HepG2 (cell line): Measurements from ENCODE around the gene CYBRD1. TPM values are rescaled to one million over a fixed set of nuclear protein-coding genes. Genes with fewer than 3 reads are reported as not detected.

Source experiments
- ATAC-seq: fragments of 200-7000 bp; cut with Tn5 transposase; 3 replicates; pipeline ENCODE4 v1.9.1; 2020; ENCODE audit warnings: mild to moderate bottlenecking, moderate library complexity
- BruUV-seq: library from RNA; stranded (reverse); fragments of 400-500 nt; replicated peaks from 2 replicates; lab custom pipeline; 2021; lab: Mats Ljungman, UMichigan
- CTCF ChIA-PET: fragments of 300-600 bp; formaldehyde crosslinking; extraction: SDS; loops from one replicate; lab custom pipeline; 2021; ENCODE audit warnings: low total read pairs, inconsistent platforms, low intra/inter-chr PET ratio; lab: Yijun Ruan, JAX
- POLR2A ChIA-PET: fragments of 350-600 bp; sonication (Branson Sonifier 250); formaldehyde crosslinking; loops from one replicate; lab custom pipeline; 2020; ENCODE audit warnings: antibody characterized with exemption, inconsistent platforms; lab: Yijun Ruan, JAX
- DNase-seq: peaks from one replicate; pipeline ENCODE4 v3.0.0-alpha.2; 2015; ENCODE audit warnings: low spot score
- FAIRE-seq: peaks from 3 replicates; lab custom pipeline; 2011; peaks lifted over from hg19 to GRCh38; lab: Jason Lieb, UNC
- H2AFZ ChIP-seq: one replicate; pipeline ENCODE4 v1.6.1; 2011; ENCODE audit warnings: low read length, inconsistent platforms
- H3K27ac ChIP-seq: fragments of 300-600 bp; 3 replicates; pipeline ENCODE4 v1.8.0; 2011; ENCODE audit warnings: mixed run types, mild to moderate bottlenecking, mixed read lengths, low read length, inconsistent platforms; ENCODE audit not compliant: insufficient read depth; ENCODE audit errors: extremely low read length
- H3K27me3 ChIP-seq, 2 experiments: fragments of 200-600 bp in 1 of 2; 2 replicates in 1 of 2; 3 replicates in 1 of 2; pipeline versions ENCODE4 v1.6.0 to v1.8.0; 2011; ENCODE audit warnings: low read length in 2 of 2, mild to moderate bottlenecking in 2 of 2, moderate library complexity in 2 of 2, inconsistent platforms in 1 of 2; ENCODE audit not compliant: insufficient read depth in 2 of 2, control insufficient read depth in 1 of 2
- H3K36me3 ChIP-seq, 2 experiments: fragments of 200-600 bp in 1 of 2; replicated peaks in 1 of 2; 2 replicates in 1 of 2; 3 replicates in 1 of 2; pipeline versions ENCODE4 v1.5.1 to v1.8.0; 2011; ENCODE audit warnings: low read length in 2 of 2, inconsistent platforms in 1 of 2; ENCODE audit not compliant: insufficient read depth in 2 of 2, control insufficient read depth in 1 of 2
- H3K4me1 ChIP-seq: 2 replicates; pipeline ENCODE4 v1.5.1; 2012; ENCODE audit warnings: low read length, inconsistent platforms; ENCODE audit not compliant: insufficient read depth
- H3K4me2 ChIP-seq: 2 replicates; pipeline ENCODE4 v1.6.0; 2011; ENCODE audit warnings: low read depth, low read length, inconsistent platforms
- H3K4me3 ChIP-seq, 3 experiments: fragments of 200-600 bp in 1 of 3; sonication (generic), shearing (Covaris generic) in 1 of 3; replicated peaks in 1 of 3; 2 replicates each; pipeline ENCODE4 v1.5.1; 2011 to 2016; ENCODE audit warnings: low read length in 3 of 3, inconsistent platforms in 2 of 3, low read depth in 2 of 3, mild to moderate bottlenecking in 2 of 3, control low read depth in 1 of 3, mixed read lengths in 1 of 3; ENCODE audit not compliant: insufficient read depth in 1 of 3
- H3K79me2 ChIP-seq: one replicate; pipeline ENCODE4 v1.6.1; 2011; ENCODE audit warnings: low read length, inconsistent platforms; ENCODE audit not compliant: insufficient read depth
- H3K9ac ChIP-seq: 2 replicates; pipeline ENCODE4 v1.6.0; 2011; ENCODE audit warnings: mild to moderate bottlenecking, low read depth, low read length, inconsistent platforms; ENCODE audit not compliant: insufficient read depth
- H3K9me3 ChIP-seq: 2 replicates; pipeline ENCODE4 v1.5.1; 2012; ENCODE audit warnings: mild to moderate bottlenecking, low read length
- H4K20me1 ChIP-seq: 2 replicates; pipeline ENCODE4 v1.6.0; 2011; ENCODE audit warnings: inconsistent platforms, mild to moderate bottlenecking, low read length, moderate library complexity; ENCODE audit not compliant: insufficient read depth
- ARNT ChIP-seq: fragments of 450-650 bp; IDR thresholded peaks from 2 replicates; pipeline ENCODE4 v1.6.1; 2017
- BRCA1 ChIP-seq: sonication (generic); formaldehyde crosslinking; IDR thresholded peaks from 2 replicates; pipeline ENCODE4 v1.4.0; 2020; ENCODE audit warnings: missing genetic modification reagents
- CHD4 ChIP-seq: fragments of 200-600 bp; sonication (generic); IDR thresholded peaks from 2 replicates; pipeline ENCODE4 v1.7.0; 2017; ENCODE audit warnings: mild to moderate bottlenecking, low read length, borderline replicate concordance
- MLX ChIP-seq: IDR thresholded peaks from 2 replicates; pipeline ENCODE4 v1.6.1; 2016
- PAF1 ChIP-seq: IDR thresholded peaks from 2 replicates; pipeline ENCODE4 v1.6.1; 2016; ENCODE audit warnings: missing genetic modification reagents, missing compliant biosample characterization
- POLR2A ChIP-seq, 2 experiments: IDR thresholded peaks; 2 replicates each; pipeline ENCODE4 v1.6.1; 2011; ENCODE audit warnings: low read depth in 2 of 2, low read length in 2 of 2, mild to moderate bottlenecking in 1 of 2, moderate library complexity in 1 of 2; ENCODE audit not compliant: insufficient read depth in 1 of 2
- SMYD3 ChIP-seq: sonication (generic); formaldehyde crosslinking; IDR thresholded peaks from 2 replicates; pipeline ENCODE4 v1.8.1; 2023; ENCODE audit warnings: mild to moderate bottlenecking, missing genetic modification reagents
- ZNF12 ChIP-seq: sonication (generic); formaldehyde crosslinking; IDR thresholded peaks from 2 replicates; pipeline ENCODE4 v1.5.0; 2020; ENCODE audit warnings: missing genetic modification reagents
- ZNF367 ChIP-seq: sonication (generic); formaldehyde crosslinking; IDR thresholded peaks from 2 replicates; pipeline ENCODE4 v1.4.0; 2020; ENCODE audit warnings: missing genetic modification reagents, borderline replicate concordance
- WGBS: methylation state at CpG from one replicate; pipeline ENCODE4 v1.1.6; 2017; ENCODE audit warnings: low lambda C conversion rate; 5-methylcytosine and 5-hydroxymethylcytosine counted together
- in situ Hi-C: cut with HindIII; loops from 2 replicates; pipeline ENCODE4 v1.10.0; 2017; ENCODE audit warnings: low pct_unique_long_range_greater_than_20kb; ENCODE audit not compliant: extremely low pct_ligation_motif_present
- intact Hi-C: fragments of 100-400 bp; cut with micrococcal nuclease; formaldehyde crosslinking; loops from one replicate; pipeline ENCODE4 v1.10.0; 2022; ENCODE audit not compliant: unreplicated experiment
- polyA plus RNA-seq, 8 experiments: library from polyadenylated mRNA; depleted of rRNA in 3 of 8; stranded (reverse) in 7 of 8; unstranded in 1 of 8; fragments of >200 nt; fragmentation: Illumina TruSeq in 4 of 8; extraction: Trizol in 4 of 8; gene quantifications; 2 replicates each; pipeline versions ENCODE4 v1.2.1 to v1.2.3, GENCODE V29; 2011 to 2016; ENCODE audit warnings: low read depth in 4 of 8, missing spikeins in 1 of 8, mixed read lengths in 1 of 8; ENCODE audit not compliant: insufficient read depth in 1 of 8
- total RNA-seq, 5 experiments: library from RNA; depleted of rRNA; stranded (reverse); fragments of >200 nt; fragmentation: Illumina TruSeq; extraction: Trizol; gene quantifications; 2 replicates each; pipeline ENCODE4 v1.2.3, GENCODE V29; 2016; ENCODE audit warnings: low read depth in 1 of 5
- TF ChIP-seq, protein P1 (sequence below): sonication (generic); formaldehyde crosslinking; IDR thresholded peaks from 2 replicates; pipeline ENCODE4 v1.5.0; 2020; ENCODE audit warnings: mild to moderate bottlenecking, missing genetic modification reagents, moderate library complexity

Gene CYBRD1
- total and polyA plus RNA-seq, 2 of the 13 experiments (the other 11 are each of a cell fraction or from before 2014, with no cell fraction given): 0.13 to 0.42 TPM

DNA sequence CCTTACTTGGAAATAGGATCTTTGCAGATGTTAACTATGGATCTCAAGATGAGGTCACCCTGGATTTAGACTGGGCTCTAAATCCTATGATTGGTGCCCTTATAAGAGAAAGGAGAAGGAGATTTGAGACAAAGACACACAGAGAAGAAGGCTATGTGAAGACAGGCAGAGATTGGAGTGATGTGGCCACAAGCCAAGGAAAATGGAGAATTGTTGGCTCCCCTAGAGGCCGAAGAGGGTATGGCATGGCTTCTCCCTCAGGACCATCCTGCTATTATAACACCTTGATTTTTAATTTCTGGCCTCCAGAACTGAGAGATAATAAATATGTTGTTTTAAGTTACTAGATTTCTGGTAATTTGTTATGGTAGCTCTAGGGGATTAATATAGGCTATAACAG is 7.6 kb downstream of the CYBRD1 start:
- peaks cover 5% of the 10 kb centered on the region for H3K9me3 ChIP-seq
- H3K79me2 ChIP-seq: no peaks in the 10 kb centered on the region
- no peak overlapping the region for H2AFZ ChIP-seq
- 0% methylated on average over 1 of the region's 1 CpG for WGBS
- no TSS peak for BruUV-seq
- ATAC-seq: no peak; the same call in 2 of the 3 replicates
- H3K27ac ChIP-seq: no peak overlapping the region
- FAIRE-seq: no peak
- H3K4me2 ChIP-seq: no peak overlapping the region
- no peak overlapping the region for H3K9ac ChIP-seq
- DNase-seq: no peak
- intact Hi-C loops (no loop called here), in situ Hi-C loops (no loop called here)
- no peaks in the 10 kb centered on the region for H3K4me1 ChIP-seq
- CTCF ChIA-PET: no interaction called here
- TF ChIP-seq, protein P1, sequence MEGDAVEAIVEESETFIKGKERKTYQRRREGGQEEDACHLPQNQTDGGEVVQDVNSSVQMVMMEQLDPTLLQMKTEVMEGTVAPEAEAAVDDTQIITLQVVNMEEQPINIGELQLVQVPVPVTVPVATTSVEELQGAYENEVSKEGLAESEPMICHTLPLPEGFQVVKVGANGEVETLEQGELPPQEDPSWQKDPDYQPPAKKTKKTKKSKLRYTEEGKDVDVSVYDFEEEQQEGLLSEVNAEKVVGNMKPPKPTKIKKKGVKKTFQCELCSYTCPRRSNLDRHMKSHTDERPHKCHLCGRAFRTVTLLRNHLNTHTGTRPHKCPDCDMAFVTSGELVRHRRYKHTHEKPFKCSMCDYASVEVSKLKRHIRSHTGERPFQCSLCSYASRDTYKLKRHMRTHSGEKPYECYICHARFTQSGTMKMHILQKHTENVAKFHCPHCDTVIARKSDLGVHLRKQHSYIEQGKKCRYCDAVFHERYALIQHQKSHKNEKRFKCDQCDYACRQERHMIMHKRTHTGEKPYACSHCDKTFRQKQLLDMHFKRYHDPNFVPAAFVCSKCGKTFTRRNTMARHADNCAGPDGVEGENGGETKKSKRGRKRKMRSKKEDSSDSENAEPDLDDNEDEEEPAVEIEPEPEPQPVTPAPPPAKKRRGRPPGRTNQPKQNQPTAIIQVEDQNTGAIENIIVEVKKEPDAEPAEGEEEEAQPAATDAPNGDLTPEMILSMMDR (CRISPR knock-in tag): peak; percentile 33; the same call in 1 of the 2 replicates
- TF ChIP-seq POLR2A (IDR thresholded peaks at IDR 0.05; ENCODE audit: insufficient read depth in 1 of 2, low read depth in 2 of 2, low read length in 2 of 2) (no peak), ZNF367 (CRISPR knock-in tag) (no peak), PAF1 (CRISPR knock-in tag) (no peak), ZNF12 (no peak), ARNT (no peak), BRCA1 (no peak), SMYD3 (CRISPR knock-in tag) (no peak), MLX (CRISPR knock-in tag) (no peak), CHD4 (peak; percentile 48; the same call in 1 of the 2 replicates)
- H3K27me3 ChIP-seq: peaks cover 0 to 30% of the 10 kb centered on the region in 2 experiments; a peak in 3 of 5 replicates
- no peaks in the 10 kb centered on the region for H4K20me1 ChIP-seq
- no peaks in the 10 kb centered on the region for H3K36me3 ChIP-seq
- POLR2A ChIA-PET: interaction anchor here (0.6 kb wide), 1 partner anchor 474 kb away, joined by 3 read pairs; no protein-coding TSS in a partner anchor
- no peak overlapping the region for H3K4me3 ChIP-seq
